ENCODE measurements around the gene CASK.

GRCh38 chrX:41596596-41596995, 326.8 kb downstream of the CASK start:
- TF ChIP-seq CTCF (IDR thresholded peaks at IDR 0.05; ENCODE audit: low read depth, low read length, poor library complexity, severe bottlenecking): no peak
- no peak for TF ChIP-seq EZH2phosphoT487 (IDR thresholded peaks at IDR 0.05; ENCODE audit: borderline replicate concordance, low read length)
